Astrocyte (in vitro differentiated cells and primary cell): ENCODE results near the gene DCTN4. TPM values are rescaled to one million over a fixed set of nuclear protein-coding genes. Genes with fewer than 3 reads are reported as not detected.
A peak's percentile ranks its signal among the peaks of the same experiment; 100 is the strongest.

Source experiments
- DNase-seq: peaks from one replicate; pipeline ENCODE4 v3.0.0-alpha.2; 2010; ENCODE audit warnings: low read depth
- FAIRE-seq: peaks from 2 replicates; lab custom pipeline; 2011; peaks lifted over from hg19 to GRCh38; lab: Jason Lieb, UNC
- H2AFZ ChIP-seq: 2 replicates; pipeline ENCODE4 v1.6.0; 2012; ENCODE audit warnings: low read depth, low read length, inconsistent platforms
- H3K27ac ChIP-seq: 2 replicates; pipeline ENCODE4 v1.5.1; 2011; ENCODE audit warnings: low read depth, low read length, inconsistent platforms
- H3K27me3 ChIP-seq: 2 replicates; pipeline ENCODE4 v1.6.0; 2011; ENCODE audit warnings: low read length, inconsistent platforms; ENCODE audit not compliant: insufficient read depth
- H3K36me3 ChIP-seq: 2 replicates; pipeline ENCODE4 v1.5.1; 2011; ENCODE audit warnings: low read length, inconsistent platforms; ENCODE audit not compliant: insufficient read depth
- H3K4me1 ChIP-seq: 2 replicates; pipeline ENCODE4 v1.5.1; 2011; ENCODE audit warnings: low read length, inconsistent platforms; ENCODE audit not compliant: insufficient read depth
- H3K4me2 ChIP-seq: 2 replicates; pipeline ENCODE4 v1.6.0; 2012; ENCODE audit warnings: low read length, inconsistent platforms
- H3K4me3 ChIP-seq: 2 replicates; pipeline ENCODE4 v1.5.1; 2011; ENCODE audit warnings: low read depth, mild to moderate bottlenecking, low read length, inconsistent platforms; ENCODE audit not compliant: insufficient read depth
- H3K79me2 ChIP-seq: 2 replicates; pipeline ENCODE4 v1.6.0; 2012; ENCODE audit warnings: mild to moderate bottlenecking, low read length, inconsistent platforms; ENCODE audit not compliant: insufficient read depth
- H3K9ac ChIP-seq: 2 replicates; pipeline ENCODE4 v1.6.0; 2012; ENCODE audit warnings: mild to moderate bottlenecking, low read length, inconsistent platforms
- H3K9me3 ChIP-seq: 2 replicates; pipeline ENCODE4 v1.5.1; 2012; ENCODE audit warnings: low read depth, mild to moderate bottlenecking, low read length, inconsistent platforms; ENCODE audit not compliant: insufficient read depth
- H4K20me1 ChIP-seq: 2 replicates; pipeline ENCODE4 v1.6.0; 2012; ENCODE audit warnings: low read length, inconsistent platforms; ENCODE audit not compliant: insufficient read depth
- H3K27ac Mint-ChIP-seq: one replicate; pipeline ENCODE4 v1.8.0; 2021; ENCODE audit warnings: mild to moderate bottlenecking, mixed read lengths; ENCODE audit not compliant: unreplicated experiment
- H3K27me3 Mint-ChIP-seq: one replicate; pipeline ENCODE4 v1.8.0; 2021; ENCODE audit warnings: low read depth, mixed read lengths; ENCODE audit not compliant: unreplicated experiment
- H3K36me3 Mint-ChIP-seq: one replicate; pipeline ENCODE4 v1.8.0; 2021; ENCODE audit warnings: low read depth, mixed read lengths; ENCODE audit not compliant: unreplicated experiment
- H3K4me1 Mint-ChIP-seq: one replicate; pipeline ENCODE4 v1.8.0; 2021; ENCODE audit warnings: low read depth, mixed read lengths; ENCODE audit not compliant: unreplicated experiment
- H3K4me3 Mint-ChIP-seq: one replicate; pipeline ENCODE4 v1.8.0; 2021; ENCODE audit warnings: mild to moderate bottlenecking, moderate library complexity, mixed read lengths; ENCODE audit not compliant: unreplicated experiment
- H3K9me3 Mint-ChIP-seq: one replicate; pipeline ENCODE4 v1.8.0; 2021; ENCODE audit warnings: mild to moderate bottlenecking, mixed read lengths; ENCODE audit not compliant: unreplicated experiment
- EZH2 ChIP-seq: IDR thresholded peaks from 2 replicates; pipeline ENCODE4 v1.6.1; 2012; ENCODE audit warnings: mild to moderate bottlenecking, low read length, inconsistent platforms; ENCODE audit not compliant: insufficient read depth
- total RNA-seq: library from RNA; stranded (reverse); gene quantifications from 2 replicates; pipeline ENCODE4 v1.2.1, GENCODE V29; 2021
- TF ChIP-seq, protein P1 (sequence below): IDR thresholded peaks from 2 replicates; pipeline ENCODE4 v1.5.1; 2011; ENCODE audit warnings: low read depth, mild to moderate bottlenecking, inconsistent platforms, low read length, moderate library complexity; ENCODE audit not compliant: insufficient read depth

The DCTN4 gene
- total RNA-seq, 1 donor from 2014 or later, result 57.0 TPM

DNA sequence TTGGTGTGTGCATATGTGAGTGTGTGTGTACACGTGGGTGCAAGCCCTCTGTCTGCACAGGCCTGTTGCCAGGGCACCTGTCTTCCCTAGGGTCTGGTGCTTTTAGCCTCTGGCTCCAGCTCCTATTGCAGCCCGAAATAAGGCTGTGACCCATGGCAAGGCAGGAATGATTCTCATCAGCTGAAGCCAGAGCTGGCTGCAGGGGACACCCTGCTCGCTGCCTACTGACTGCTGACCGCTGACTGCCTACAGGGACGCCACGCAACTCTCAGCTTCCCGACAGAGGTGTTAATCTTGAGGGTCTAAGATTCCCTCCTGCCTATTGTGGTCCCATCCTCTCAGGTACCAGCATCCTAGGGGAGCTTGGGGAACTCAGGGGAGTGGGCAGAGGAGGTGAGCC, 97.7 kb downstream of the DCTN4 start, which contains the start of gene MYOZ3:
Gene MYOZ3, plus strand, starts transcription at position 166 of the 400 bp plus-strand sequence. CDS start 1,691 bp downstream, outside the sequence.
- Histone ChIP-seq H3K4me2 (no peak within 1 kb of the TSS), H3K27me3 (peaks cover 14% of the 10 kb centered on the region), H3K4me3 (no peak within 1 kb of the TSS), H3K4me1 (peaks cover 6% of the 10 kb centered on the region), H3K36me3 (no peaks in the 10 kb centered on the region), H3K79me2 (no peaks in the 10 kb centered on the region), H3K27ac (no peak within 1 kb of the TSS), H3K9me3 (no peaks in the 10 kb centered on the region), H4K20me1 (peaks cover 7% of the 10 kb centered on the region), H3K9ac (no peak within 1 kb of the TSS), H2AFZ (no peak within 1 kb of the TSS)
- no peak for DNase-seq
- peaks cover 2% of the 10 kb centered on the region for H3K36me3 Mint-ChIP-seq
- no peak for TF ChIP-seq EZH2
- TF ChIP-seq, protein P1, sequence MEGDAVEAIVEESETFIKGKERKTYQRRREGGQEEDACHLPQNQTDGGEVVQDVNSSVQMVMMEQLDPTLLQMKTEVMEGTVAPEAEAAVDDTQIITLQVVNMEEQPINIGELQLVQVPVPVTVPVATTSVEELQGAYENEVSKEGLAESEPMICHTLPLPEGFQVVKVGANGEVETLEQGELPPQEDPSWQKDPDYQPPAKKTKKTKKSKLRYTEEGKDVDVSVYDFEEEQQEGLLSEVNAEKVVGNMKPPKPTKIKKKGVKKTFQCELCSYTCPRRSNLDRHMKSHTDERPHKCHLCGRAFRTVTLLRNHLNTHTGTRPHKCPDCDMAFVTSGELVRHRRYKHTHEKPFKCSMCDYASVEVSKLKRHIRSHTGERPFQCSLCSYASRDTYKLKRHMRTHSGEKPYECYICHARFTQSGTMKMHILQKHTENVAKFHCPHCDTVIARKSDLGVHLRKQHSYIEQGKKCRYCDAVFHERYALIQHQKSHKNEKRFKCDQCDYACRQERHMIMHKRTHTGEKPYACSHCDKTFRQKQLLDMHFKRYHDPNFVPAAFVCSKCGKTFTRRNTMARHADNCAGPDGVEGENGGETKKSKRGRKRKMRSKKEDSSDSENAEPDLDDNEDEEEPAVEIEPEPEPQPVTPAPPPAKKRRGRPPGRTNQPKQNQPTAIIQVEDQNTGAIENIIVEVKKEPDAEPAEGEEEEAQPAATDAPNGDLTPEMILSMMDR, result no peak
- peaks cover 28% of the 10 kb centered on the region for H3K27me3 Mint-ChIP-seq
- peak within 1 kb of the TSS; percentile 60 for H3K4me3 Mint-ChIP-seq
- peaks cover 11% of the 10 kb centered on the region for H3K4me1 Mint-ChIP-seq
- peaks cover 3% of the 10 kb centered on the region for H3K9me3 Mint-ChIP-seq
- H3K27ac Mint-ChIP-seq, result peak within 1 kb of the TSS; percentile 34
- no peak for FAIRE-seq

DNA sequence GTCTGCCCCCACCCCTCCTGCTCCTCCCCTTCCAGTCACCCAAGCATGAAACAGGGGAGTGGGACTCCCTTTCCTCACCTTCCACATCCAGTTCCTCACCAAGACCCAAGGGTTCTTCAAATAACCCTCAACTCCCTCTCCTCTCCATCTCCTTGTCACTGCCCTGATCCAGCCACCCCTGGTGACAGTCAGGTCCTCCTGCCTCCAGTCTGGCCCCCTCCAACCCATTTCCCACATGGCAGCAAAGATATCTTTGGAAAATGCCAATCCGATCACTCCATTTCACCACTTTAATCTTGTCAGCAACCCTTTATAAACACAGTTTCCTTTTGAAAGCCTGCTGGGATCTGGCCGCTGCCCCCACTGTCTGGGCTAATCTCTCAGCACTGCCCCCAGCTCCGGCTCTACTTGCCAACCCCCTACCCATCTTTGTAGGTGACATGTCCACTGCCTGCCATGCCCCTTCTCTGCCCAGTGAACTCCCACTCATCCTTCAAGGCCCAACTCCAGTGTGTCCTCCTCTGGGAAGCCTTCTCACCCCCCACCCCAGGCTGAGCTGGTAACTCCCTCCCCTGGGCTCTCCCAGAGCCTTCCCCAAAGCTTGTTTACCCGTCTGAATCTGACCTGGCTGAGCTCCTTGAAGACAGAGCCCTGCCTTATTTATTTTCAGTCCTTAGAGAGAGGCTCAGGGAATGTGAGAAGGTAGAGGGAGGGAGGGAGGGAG, 98.5 kb downstream of the DCTN4 start:
- Mint-ChIP-seq H3K4me3 (peak overlapping the region; percentile 4), H3K36me3 (peaks cover 4% of the 10 kb centered on the region), H3K9me3 (peaks cover 3% of the 10 kb centered on the region), H3K27me3 (peaks cover 30% of the 10 kb centered on the region), H3K27ac (peak overlapping the region; percentile 9), H3K4me1 (peaks cover 14% of the 10 kb centered on the region)
- Histone ChIP-seq H3K9ac (no peak overlapping the region), H3K4me1 (peaks cover 13% of the 10 kb centered on the region), H3K4me2 (no peak overlapping the region), H3K27ac (no peak overlapping the region), H3K79me2 (no peaks in the 10 kb centered on the region), H2AFZ (no peak overlapping the region), H4K20me1 (peaks cover 10% of the 10 kb centered on the region), H3K36me3 (no peaks in the 10 kb centered on the region), H3K27me3 (peaks cover 14% of the 10 kb centered on the region), H3K4me3 (no peak overlapping the region), H3K9me3 (no peaks in the 10 kb centered on the region)
- no peak for TF ChIP-seq EZH2
- TF ChIP-seq, protein P1, result no peak
- DNase-seq, result no peak
- FAIRE-seq, result no peak
